Glutamatergic neuron (in vitro differentiated cells): ENCODE results near the gene PAX7. TPM values are rescaled to one million over a fixed set of nuclear protein-coding genes. Genes with fewer than 3 reads are reported as not detected.

Experiments
- DNase-seq: peaks from one replicate; pipeline ENCODE4 v3.0.0; 2022
- H3K27ac Mint-ChIP-seq: one replicate; pipeline ENCODE4 v1.8.0; 2020; ENCODE audit warnings: mild to moderate bottlenecking, mixed read lengths, inconsistent platforms; ENCODE audit not compliant: unreplicated experiment
- H3K27me3 Mint-ChIP-seq: one replicate; pipeline ENCODE4 v1.8.0; 2020; ENCODE audit warnings: mild to moderate bottlenecking, moderate library complexity, mixed read lengths, inconsistent platforms; ENCODE audit not compliant: unreplicated experiment
- H3K36me3 Mint-ChIP-seq: one replicate; pipeline ENCODE4 v1.8.0; 2020; ENCODE audit warnings: mild to moderate bottlenecking, mixed read lengths, inconsistent platforms; ENCODE audit not compliant: unreplicated experiment
- H3K4me1 Mint-ChIP-seq: one replicate; pipeline ENCODE4 v1.8.0; 2020; ENCODE audit warnings: mild to moderate bottlenecking, low read depth, mixed read lengths, inconsistent platforms; ENCODE audit not compliant: unreplicated experiment
- H3K4me3 Mint-ChIP-seq: one replicate; pipeline ENCODE4 v1.8.0; 2020; ENCODE audit warnings: mild to moderate bottlenecking, mixed read lengths, inconsistent platforms; ENCODE audit not compliant: unreplicated experiment
- H3K9me3 Mint-ChIP-seq: one replicate; pipeline ENCODE4 v1.8.0; 2020; ENCODE audit warnings: mild to moderate bottlenecking, moderate library complexity, mixed read lengths, inconsistent platforms; ENCODE audit not compliant: unreplicated experiment
- total RNA-seq: library from RNA; stranded (reverse); fragmentation: NEBNext Ultra II Directional; extraction: Animal tissue kit (Norgen Biotek cat#: 25700); gene quantifications from one replicate; pipeline ENCODE4 v1.2.1, GENCODE V29; 2021; ENCODE audit not compliant: unreplicated experiment
- TF ChIP-seq, protein P1 (sequence below): fragments of 200-600 bp; sonication (generic); IDR thresholded peaks from one replicate; pipeline ENCODE4 v1.5.0; 2021; ENCODE audit not compliant: partially characterized antibody, unreplicated experiment

Gene PAX7
- total RNA-seq, 1 donor from 2014 or later = 0.07 TPM

DNA sequence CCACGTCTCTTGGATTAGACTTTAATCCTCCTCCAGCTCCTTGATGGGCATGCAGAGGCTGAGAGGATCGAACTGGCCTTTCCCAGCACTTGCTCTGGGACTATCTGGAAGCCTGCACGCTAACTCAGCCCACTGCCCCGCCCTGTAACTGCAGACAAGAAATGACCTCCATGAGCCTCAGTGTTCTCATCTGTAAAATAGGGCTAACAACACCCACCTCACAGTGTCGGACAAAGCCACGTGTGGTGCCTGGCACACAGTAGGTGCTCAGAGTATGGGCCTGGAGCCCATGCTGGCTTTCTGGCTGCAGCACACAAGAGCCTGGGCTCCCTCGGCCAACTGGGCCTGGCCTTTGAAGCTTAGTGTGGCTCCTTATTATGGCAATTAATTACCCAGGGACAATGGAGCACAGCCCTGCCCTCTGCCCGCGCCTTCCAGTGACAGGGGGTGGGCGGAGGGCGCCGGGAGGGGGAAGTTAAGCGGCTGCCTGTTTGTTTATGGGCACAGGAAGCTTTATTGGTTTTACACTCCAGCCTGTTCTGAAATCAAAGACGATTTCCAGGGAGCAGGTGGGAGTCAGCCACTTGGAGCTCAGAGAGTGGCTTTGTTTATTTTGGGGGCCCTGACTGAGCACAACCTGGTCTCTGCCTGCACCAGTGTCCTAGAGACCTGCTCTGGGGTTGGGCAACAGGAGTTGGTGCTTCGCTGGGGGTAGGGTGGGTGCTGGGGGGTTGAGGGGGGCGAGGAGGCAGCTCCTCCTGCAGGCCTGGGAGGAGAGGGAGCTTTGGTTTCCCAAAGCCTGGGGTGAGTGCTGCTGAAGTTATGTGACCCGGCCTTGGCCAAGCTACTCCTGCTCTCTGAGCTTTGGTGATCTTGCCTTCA lies 31.0 kb downstream of the PAX7 start:
- peaks cover 13% of the 10 kb centered on the region for H3K4me1 Mint-ChIP-seq
- H3K27ac Mint-ChIP-seq = no peak overlapping the region
- H3K36me3 Mint-ChIP-seq = no peaks in the 10 kb centered on the region
- H3K9me3 Mint-ChIP-seq = no peaks in the 10 kb centered on the region
- DNase-seq = no peak
- peaks cover 11% of the 10 kb centered on the region for H3K27me3 Mint-ChIP-seq
- TF ChIP-seq, protein P1, sequence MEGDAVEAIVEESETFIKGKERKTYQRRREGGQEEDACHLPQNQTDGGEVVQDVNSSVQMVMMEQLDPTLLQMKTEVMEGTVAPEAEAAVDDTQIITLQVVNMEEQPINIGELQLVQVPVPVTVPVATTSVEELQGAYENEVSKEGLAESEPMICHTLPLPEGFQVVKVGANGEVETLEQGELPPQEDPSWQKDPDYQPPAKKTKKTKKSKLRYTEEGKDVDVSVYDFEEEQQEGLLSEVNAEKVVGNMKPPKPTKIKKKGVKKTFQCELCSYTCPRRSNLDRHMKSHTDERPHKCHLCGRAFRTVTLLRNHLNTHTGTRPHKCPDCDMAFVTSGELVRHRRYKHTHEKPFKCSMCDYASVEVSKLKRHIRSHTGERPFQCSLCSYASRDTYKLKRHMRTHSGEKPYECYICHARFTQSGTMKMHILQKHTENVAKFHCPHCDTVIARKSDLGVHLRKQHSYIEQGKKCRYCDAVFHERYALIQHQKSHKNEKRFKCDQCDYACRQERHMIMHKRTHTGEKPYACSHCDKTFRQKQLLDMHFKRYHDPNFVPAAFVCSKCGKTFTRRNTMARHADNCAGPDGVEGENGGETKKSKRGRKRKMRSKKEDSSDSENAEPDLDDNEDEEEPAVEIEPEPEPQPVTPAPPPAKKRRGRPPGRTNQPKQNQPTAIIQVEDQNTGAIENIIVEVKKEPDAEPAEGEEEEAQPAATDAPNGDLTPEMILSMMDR = no peak
- no peak overlapping the region for H3K4me3 Mint-ChIP-seq

DNA sequence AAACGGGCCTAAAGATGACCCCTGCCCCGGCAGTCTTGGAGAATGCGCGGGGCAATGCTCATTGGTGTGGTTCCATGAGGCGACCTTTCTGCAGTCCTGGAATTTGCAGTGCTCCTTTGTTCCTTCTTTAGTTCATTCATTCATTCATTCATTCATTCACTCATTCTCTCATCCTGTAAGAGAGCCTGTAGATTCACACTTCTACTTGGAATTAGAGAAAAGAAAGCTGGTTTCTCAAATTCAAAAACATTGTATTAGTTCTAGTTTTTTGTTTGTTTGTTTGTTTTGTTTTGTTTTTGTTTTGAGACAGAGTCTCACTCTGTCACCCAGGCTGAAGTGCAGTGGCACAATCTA lies 31.6 kb downstream of the PAX7 start:
- no peak for DNase-seq
- H3K27me3 Mint-ChIP-seq = peaks cover 8% of the 10 kb centered on the region
- H3K4me3 Mint-ChIP-seq = no peak overlapping the region
- peaks cover 11% of the 10 kb centered on the region for H3K4me1 Mint-ChIP-seq
- H3K9me3 Mint-ChIP-seq = peaks cover 3% of the 10 kb centered on the region
- TF ChIP-seq, protein P1 = no peak
- H3K36me3 Mint-ChIP-seq = no peaks in the 10 kb centered on the region
- no peak overlapping the region for H3K27ac Mint-ChIP-seq

DNA sequence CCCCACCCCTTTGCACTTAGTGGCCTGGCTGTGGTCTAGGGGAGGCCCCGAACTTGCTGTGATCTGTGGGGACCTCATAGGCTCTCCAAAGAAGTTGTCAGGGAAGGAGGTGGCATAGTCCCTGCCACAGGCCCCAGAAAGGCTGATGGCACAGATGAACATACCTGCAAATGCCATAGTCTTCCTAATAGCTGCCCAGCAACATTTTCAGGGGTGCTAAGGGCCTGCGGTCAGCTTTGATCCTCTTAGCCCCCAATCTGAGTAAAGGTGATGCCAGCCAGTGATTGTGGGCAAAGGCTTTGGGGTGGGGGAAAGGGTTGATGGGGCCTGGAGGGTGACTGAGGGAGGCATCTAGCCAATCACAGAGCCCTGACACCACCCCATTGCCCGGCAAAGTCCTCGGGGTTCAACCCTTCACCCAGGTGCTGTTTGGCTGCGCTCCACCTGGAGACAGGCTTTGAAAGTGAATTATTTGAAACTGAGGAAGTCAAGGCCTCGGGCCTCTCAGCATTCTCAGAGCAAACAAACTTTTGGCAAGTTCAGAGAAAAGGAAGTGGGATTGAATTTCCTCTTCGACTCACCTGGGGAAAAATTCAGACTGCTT lies 35.8 kb downstream of the PAX7 start:
- TF ChIP-seq, protein P1 = no peak
- H3K4me1 Mint-ChIP-seq = peaks cover 2% of the 10 kb centered on the region
- DNase-seq = no peak
- H3K27me3 Mint-ChIP-seq = peaks cover 4% of the 10 kb centered on the region
- H3K27ac Mint-ChIP-seq = no peak overlapping the region
- H3K9me3 Mint-ChIP-seq = peaks cover 3% of the 10 kb centered on the region
- H3K36me3 Mint-ChIP-seq = no peaks in the 10 kb centered on the region
- H3K4me3 Mint-ChIP-seq = no peak overlapping the region

DNA sequence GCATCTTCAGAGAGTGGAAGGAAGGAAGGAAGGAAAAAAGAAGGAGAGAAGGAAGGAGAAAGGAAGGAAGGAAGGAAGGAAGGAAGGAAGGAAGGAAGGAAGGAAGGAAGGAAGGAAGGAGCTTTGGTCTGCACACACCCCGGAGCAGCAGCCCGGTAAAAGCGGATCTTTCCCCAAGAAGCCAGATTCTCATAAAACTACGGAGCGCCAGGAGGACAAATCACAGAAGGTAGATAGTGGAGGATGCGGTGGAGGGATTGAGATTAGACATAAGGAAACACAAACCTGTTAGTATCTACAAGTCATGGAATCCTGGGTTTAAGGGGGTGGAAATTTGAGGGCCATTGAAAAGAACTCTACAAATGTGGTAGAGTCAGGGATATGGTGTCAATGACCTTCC lies 36.7 kb downstream of the PAX7 start:
- peaks cover 4% of the 10 kb centered on the region for H3K27me3 Mint-ChIP-seq
- H3K36me3 Mint-ChIP-seq = no peaks in the 10 kb centered on the region
- peaks cover 3% of the 10 kb centered on the region for H3K9me3 Mint-ChIP-seq
- no peak for DNase-seq
- peaks cover 2% of the 10 kb centered on the region for H3K4me1 Mint-ChIP-seq
- H3K4me3 Mint-ChIP-seq = no peak overlapping the region
- peak overlapping the region; percentile 6 for H3K27ac Mint-ChIP-seq
- TF ChIP-seq, protein P1 = no peak

DNA sequence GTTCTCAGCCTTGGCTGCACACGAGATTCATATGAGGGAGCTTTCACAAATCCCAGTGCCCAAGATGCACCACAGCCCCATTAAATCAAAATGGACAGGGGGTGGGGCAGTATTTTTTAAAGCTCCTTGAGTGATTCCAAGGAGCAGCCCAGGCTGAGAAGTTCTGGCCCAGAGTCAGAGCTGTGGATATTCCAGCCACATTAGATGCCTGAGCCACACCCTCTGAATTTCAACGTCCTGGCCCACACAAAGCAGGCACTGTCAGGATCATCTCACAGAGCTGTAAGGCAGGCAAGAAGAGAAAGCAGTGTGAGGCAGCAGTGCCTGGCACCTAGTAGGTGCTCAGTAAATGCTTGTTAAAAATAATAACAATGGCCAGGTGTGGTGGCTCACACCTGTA lies 37.4 kb downstream of the PAX7 start:
- H3K27me3 Mint-ChIP-seq = peaks cover 5% of the 10 kb centered on the region

More for the DNA sequence above, 37.4 kb downstream of the PAX7 start:
- TF ChIP-seq, protein P1 = no peak
- peaks cover 2% of the 10 kb centered on the region for H3K4me1 Mint-ChIP-seq
- DNase-seq = no peak
- H3K36me3 Mint-ChIP-seq = no peaks in the 10 kb centered on the region
- H3K27ac Mint-ChIP-seq = no peak overlapping the region
- H3K4me3 Mint-ChIP-seq = no peak overlapping the region
- peaks cover 3% of the 10 kb centered on the region for H3K9me3 Mint-ChIP-seq
